HG03039 (cell line): ENCODE data around the gene ABCA7.

Experiments used
- ATAC-seq: cut with Tn5 transposase; IDR thresholded peaks from one replicate; pipeline ENCODE4 v1.9.1; 2021; ENCODE audit warnings: mild to moderate bottlenecking, moderate library complexity; ENCODE audit not compliant: unreplicated experiment

Gene ABCA7

GRCh38 chr19:1004204-1004802, 35.6 kb upstream of the ABCA7 start:
- ATAC-seq: no peak

GRCh38 chr19:1004803-1005664, 34.9 kb upstream of the ABCA7 start:
- no peak for ATAC-seq

GRCh38 chr19:1006711-1007398, 33.1 kb upstream of the ABCA7 start:
- no peak for ATAC-seq

- ATAC-seq: no peak
Measured at GRCh38 chr19:1007399-1008251, 32.3 kb upstream of the ABCA7 start.

- no peak for ATAC-seq
Measured at GRCh38 chr19:1008268-1009040, 31.5 kb upstream of the ABCA7 start.

- no peak for ATAC-seq
Measured at GRCh38 chr19:1009041-1009980, 30.6 kb upstream of the ABCA7 start.

GRCh38 chr19:1009981-1010538, 29.8 kb upstream of the ABCA7 start:
- ATAC-seq: no peak

GRCh38 chr19:1010586-1011510, 29.1 kb upstream of the ABCA7 start:
- ATAC-seq: no peak

GRCh38 chr19:1011831-1012333, 28.0 kb upstream of the ABCA7 start:
- ATAC-seq: no peak

- ATAC-seq: no peak
Measured at GRCh38 chr19:1012334-1012733, 27.6 kb upstream of the ABCA7 start.

- no peak for ATAC-seq
Measured at GRCh38 chr19:1013218-1013617, 26.7 kb upstream of the ABCA7 start.

- no peak for ATAC-seq
Measured at GRCh38 chr19:1014161-1015060, 25.5 kb upstream of the ABCA7 start.

GRCh38 chr19:1015061-1015781, 24.7 kb upstream of the ABCA7 start:
- no peak for ATAC-seq

GRCh38 chr19:1015782-1016646, 23.9 kb upstream of the ABCA7 start:
- no peak for ATAC-seq

GRCh38 chr19:1016647-1017114, 23.2 kb upstream of the ABCA7 start:
- ATAC-seq: no peak
